ENCODE measurements around the gene LPP.
A peak's percentile ranks its signal among the peaks of the same experiment; 100 is the strongest.

The LPP gene

DNA sequence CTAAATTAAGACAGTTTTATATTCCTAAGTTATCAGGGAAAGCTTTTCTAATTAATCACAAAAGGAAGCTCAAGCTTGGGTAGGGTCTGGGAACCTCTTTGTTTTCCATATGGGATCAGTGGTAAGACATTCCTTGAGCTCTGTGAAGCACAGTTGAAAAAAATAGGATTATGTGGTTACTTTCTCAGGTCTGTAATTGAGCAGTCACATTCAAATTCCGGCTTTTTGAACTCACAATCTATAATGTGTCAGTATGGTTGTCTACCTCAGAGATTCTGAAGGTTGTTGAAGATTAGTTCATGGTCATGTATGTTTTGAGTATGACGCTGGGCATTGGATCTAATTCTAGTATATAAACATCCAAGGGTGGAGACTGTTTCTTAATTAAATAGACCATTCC lies 364.5 kb downstream of the LPP start:
- no peak for DNase-seq (ENCODE audit: low read depth)

DNA sequence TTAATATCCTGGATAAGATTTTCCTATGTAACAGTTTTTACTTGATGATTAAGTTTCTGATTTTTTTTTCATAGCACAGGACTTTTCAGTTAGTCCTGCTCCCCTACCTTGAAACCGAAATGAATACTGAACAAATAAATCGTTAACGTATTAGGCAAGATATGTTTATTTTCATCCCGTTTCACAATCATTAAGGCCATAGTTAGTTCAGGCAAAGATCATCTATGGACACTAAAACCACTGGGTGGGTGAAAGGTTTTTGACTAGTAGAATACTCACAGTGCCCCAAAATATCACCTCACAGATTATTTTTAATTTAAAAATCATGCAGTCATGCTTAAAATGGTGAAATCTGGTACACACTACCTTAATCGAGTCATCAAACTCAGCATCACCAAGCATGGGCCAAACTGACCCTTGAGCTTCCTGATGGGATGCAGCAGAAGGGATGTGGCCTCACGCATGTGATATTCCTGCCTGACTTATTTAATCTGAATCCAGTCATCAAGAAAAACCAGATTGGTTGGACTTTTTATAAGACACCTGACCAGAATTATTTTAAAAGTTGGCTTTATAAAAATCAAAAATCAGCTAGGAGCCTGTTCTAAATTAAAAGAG lies 365.0 kb downstream of the LPP start:
- no peak for DNase-seq (ENCODE audit: low read depth)

DNA sequence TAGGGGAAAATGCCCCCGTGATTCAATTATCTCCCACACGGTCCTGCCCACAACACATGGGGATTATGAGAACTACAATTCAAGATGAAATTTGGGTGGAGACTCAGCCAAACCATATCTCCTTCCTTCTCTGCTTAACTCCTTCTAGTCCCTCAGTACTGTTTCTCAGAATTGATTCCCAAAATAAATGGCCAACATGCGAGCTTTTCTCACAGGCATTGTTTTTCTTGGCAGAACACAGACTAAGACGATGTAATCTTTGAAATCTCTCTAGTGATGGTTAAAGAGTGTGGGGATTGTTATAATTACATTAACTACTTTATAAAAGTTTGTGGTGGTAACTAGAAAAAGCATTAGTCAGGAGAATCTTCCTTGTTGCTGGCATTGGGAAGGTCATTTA lies 366.5 kb downstream of the LPP start:
- DNase-seq (ENCODE audit: low read depth) = no peak

DNA sequence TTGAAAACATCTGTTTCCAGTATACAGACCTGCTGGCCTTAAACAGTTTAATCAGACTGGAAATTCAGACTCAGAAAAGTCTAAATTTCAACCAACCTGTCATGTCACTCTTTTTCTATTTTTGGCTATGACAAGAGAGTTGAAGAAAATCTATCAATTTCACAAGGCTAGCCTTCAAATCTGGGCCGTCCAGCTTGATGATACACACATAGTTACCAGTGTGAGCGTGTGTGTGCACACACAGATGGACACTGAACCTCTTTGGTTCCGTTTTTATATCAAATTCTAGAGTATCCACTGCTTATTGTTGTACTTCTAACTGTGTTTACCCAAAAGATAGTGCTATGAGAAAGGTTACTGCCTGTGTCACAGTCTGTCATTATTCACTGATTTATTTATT lies 368.2 kb downstream of the LPP start:
- no peak for DNase-seq (ENCODE audit: low read depth)

DNA sequence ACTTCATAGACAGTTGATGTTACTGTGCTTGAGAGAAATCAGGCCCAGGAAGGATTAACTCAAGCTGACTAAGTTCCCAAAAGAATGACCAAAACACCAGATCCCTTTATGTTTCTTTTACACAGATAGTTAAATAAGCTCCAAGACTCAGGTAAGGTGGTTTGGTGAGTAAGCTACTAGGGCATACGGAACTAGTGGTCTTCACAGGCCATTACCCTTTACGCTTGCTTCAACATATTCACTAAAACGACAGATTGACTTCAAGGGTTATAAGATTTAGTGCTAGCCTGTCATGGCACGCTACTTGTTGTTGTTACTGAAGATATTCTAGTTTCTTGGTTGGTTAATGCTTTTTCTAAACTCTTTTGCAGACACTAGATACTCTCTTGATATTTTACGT lies 369.3 kb downstream of the LPP start:
- DNase-seq (ENCODE audit: low read depth) = no peak

DNA sequence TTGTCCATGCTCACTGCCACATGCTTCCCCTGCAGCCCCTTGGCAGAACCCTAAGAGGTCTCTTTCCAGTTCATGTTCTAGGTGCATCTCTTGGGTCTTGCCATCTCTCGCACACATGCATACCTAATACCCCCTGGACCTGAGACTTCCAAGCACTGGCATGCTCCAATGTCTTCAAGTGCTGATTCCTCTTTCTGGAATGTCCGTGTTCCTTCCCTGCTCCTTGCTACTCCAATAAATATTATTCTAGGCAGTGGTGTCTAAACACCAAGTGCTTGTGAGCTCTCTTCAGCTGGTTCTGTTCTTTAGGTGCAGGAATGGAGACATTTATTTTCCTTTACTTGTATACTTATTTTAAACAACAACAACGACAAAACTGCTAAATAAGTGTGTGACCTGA lies 370.1 kb downstream of the LPP start:
- no peak for DNase-seq (ENCODE audit: low read depth)

DNA sequence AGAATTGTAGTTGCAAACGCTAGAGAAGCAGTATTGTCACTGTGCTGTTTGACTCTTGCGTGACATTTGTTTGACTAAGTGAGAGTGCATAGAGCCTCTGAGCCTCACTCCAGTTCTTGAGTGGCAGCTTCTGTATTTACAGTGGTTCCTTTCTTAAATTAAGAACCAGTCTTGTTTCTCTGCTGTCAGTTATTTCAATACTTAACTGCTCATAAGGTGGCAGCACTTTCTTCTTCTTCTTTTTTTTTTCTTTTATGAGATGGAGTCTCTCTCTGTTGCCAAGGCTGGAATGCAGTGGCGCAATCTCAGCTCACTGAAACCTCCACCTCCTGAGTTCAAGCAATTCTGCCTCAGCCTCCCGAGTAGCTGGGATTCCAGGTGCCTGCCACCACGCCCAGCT lies 372.1 kb downstream of the LPP start:
- DNase-seq (ENCODE audit: low read depth) = no peak

DNA sequence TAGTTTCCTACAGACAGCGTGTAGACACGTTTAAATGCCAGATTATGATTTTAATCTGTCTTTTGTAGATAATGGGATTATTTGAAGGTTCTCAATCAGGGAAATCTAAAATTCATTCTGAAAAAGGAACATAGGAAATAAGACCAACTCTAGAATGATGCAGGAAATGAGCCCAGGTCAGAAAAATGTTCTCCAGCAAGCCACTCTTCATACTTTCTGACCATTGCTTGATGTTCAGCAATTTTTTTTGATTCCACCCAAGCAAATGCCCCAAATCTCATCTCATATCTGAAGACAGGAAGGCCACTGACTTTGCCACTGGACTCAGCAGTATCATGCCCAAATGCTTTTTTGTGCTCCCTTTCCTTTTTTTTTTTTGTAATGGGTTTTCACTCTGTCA lies 373.4 kb downstream of the LPP start:
- DNase-seq (ENCODE audit: low read depth) = no peak

DNA sequence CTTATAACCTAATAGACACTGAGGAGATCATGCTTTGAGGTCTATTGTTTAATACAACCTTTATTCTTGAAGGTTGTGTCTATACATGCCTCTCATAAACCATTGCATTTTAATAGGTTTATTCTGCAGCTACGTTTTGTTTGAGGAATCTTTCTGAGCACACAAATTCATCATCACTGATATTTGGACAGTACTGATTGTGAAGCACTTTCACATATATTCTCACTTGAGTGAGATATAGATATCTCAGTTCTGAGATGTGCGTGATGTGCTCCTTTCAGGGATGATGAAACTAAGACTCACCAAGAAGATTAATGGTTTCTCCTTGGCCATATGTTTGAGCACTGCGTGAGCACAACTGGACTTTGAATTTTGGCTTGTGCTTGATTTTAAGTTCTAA lies 374.4 kb downstream of the LPP start:
- no peak for DNase-seq (ENCODE audit: low read depth)

DNA sequence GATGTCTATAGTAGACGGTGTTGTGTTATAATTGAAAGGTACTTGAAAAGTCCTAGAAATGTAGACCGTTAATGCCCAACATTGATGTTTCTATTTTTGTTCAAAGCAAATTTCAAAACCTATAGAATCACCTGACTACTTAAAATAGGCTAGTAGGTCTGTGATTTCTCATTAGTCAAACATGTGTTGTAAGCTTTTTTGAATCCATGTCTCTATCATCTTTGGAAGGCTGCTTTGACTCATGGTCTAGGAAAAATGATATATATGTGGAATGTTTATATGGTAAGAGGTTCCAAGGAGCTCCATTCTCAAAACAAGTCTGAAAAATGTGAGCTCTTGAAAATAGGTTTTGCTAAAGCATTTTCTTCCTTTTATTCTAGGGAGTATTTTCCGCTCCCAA lies 375.3 kb downstream of the LPP start:
- peak; percentile 40 for DNase-seq (ENCODE audit: low read depth)

DNA sequence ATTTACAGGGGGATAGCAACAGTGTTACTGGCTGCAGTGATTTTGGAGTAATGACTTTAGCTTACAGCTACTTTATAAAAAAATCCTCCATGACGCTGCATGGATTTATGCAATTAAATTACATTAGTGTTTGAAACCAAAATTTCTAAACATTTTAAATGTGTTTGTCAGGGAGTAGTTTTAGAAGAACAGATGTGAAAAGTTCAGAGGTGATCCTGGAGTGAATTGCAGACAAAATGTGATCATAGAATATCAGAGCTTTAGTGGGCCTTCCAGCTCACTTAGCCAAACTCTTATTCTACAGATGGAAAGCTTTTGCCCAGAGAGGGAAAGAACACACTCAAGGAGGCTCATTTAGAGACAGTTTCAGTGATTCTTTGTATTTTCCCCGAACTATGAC lies 376.3 kb downstream of the LPP start:
- no peak for DNase-seq (ENCODE audit: low read depth)

DNA sequence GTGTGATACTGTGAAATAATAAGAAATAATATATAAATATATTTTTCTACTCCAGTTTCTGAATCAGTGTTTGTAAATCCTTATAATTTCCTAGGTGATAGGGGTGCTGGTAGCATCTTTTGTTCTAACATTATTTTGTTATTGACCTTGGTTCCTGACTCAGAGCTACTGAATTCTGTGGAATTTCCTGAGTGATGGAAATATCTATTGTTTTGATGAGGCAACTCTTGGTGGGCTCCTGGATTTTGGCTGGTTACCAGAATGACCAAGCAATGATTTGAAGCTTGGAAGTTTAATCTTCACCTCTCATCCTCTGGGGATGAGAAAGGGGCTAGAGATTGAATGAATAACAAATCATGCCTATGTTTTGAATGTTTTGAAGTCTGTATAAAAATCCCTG lies 377.3 kb downstream of the LPP start:
- peak; percentile 74 for DNase-seq (ENCODE audit: low read depth)

DNA sequence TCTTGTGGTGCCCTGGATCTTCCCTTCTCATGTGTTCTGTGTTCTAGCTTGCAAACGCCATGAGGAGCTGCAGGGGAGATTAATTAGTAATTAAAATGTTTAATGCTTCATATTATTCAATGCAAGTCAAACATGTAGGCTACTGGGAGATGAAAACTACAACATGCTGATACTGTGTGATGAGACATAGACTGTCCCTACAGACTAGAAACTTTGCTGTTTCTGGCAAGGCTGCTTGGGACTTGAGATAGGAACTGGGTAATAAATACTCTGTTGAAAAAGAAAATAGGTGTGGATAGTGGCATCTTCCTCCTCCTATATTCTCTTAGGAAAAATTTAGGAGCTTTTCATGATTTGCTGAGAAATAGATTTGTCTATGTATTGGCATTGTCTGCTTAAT lies 379.2 kb downstream of the LPP start:
- DNase-seq (ENCODE audit: low read depth) = no peak

DNA sequence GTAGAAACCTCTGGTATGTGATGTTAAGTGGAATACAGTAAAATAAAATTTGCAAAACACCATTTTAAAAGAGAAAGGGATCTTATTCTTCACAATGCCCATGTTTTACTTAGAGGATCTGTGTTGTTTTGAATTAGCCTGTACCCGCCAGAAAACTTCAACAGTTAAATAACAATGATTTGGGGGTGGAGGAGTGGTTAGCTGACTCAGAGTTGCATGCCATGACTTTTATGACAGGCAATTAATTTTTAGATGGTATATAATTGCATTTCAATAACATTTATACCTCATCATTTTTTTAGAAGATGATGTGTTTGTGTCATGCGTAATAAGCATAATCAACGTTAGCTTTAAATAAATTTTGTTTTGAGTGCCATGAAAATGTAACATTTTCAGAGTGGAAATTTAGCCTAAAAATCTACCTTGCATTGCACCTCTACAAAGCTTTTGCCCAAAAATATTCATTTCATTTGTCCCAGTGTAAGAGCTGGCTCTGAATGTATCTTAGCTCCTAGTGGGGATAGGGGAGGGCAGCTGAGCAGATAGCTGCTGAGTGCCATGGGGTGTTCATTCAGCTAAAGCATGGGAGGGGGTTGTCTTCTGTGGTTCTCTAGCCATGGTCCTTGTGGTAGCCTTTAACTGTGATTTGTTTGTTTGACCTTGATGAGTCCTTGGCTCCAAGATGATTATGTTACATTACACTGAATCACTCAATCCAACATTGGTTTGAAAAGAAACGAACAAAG lies 379.8 kb downstream of the LPP start:
- no peak for DNase-seq (ENCODE audit: low read depth)

DNA sequence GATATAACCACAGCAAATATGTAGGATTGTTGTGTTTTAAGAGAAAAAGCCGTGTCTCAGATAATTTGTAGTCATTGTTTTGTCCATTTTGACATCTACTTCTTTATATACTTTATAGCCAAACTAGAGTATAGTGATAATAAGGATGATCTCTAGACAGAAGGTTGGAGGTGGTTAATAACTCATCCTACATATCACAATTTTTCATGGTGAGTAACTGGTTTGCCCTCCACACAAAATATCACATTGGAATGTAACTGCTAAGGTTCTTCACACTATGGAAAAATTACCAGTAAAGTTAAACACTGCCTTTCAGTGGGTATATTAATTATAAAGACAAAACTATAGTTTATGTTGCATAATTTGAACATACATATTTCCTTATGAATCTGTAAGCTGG lies 380.7 kb downstream of the LPP start:
- no peak for DNase-seq (ENCODE audit: low read depth)

DNA sequence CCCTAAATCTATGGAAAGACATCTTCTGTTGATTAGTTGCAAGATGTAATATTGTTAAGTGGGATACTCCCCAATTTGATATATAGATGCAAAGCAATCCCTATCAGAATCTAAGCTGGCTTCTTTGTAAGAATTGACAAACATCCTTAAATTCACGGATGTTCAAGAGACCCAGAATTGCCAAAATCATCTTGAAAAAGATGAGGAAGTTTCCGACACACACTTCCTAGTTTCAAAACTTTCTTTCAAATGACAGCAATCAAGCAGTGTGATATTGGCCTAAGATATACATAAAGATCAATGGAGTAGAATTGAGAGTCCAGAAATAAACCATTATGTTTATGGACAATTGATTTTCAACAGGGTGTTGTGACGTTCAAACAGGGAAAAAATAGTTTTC lies 383.6 kb downstream of the LPP start:
- DNase-seq (ENCODE audit: low read depth) = no peak

DNA sequence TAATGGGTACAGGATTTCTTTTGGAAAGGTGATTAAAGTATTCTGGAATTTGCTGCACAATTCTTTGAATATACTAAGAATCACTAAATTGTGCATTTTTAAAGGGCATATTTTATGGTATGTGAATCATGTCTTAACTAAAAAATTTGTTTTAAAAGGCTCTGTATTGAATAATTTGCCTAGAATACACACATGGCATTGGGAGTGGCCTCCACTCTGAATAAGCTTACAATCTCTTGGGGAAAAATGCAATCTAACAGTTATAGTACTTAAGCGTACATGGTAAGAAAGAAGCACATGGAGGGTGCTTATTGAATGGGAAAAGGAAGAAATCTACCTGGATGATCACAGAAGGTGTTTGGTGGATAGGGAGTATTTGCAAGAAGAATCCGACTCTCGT lies 385.1 kb downstream of the LPP start:
- DNase-seq (ENCODE audit: low read depth) = no peak

DNA sequence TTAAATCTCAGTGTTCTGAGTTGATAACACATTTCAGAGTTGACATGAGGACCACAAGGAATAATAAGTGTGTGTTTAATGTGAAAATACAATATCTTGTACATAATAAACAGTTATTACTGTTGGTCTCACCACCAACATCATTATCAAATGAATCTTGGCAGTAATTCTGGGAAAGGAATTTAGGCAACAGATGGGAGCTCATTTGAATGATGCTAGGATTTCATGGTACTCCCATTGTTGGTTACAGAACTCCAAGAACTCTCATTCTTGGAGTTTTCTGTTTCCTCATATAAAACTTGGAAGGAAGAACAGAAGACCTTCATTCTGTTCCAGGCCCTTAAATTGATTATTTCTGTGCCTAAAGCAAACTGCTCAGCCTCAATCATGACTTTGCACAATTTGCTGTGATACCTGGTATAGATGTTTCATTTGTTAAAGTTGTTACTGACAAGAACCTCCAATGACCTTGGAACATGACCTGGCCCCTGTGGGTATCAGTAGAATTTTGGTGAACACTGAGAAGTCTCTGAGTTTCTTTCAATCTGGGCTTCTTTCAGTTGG lies 385.8 kb downstream of the LPP start:
- no peak for DNase-seq (ENCODE audit: low read depth)

DNA sequence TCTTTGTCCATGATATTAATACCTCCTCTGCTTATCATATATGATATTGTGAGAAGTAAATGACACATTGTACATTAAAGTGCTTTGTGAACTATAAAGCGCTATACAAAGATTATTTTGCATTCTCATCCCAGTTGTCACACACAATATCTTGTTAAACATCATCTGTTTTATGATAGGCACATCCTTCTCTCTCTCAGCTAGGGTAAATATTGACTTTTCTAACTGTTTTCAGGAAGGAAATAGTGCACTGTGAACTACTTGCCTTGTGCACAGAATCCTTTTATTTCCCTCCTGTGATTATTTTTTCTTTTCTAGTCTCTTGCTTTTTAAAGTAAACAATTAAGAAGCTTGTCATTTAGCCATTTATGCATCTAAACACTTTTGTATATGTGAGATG lies 388.2 kb downstream of the LPP start:
- DNase-seq (ENCODE audit: low read depth) = no peak

DNA sequence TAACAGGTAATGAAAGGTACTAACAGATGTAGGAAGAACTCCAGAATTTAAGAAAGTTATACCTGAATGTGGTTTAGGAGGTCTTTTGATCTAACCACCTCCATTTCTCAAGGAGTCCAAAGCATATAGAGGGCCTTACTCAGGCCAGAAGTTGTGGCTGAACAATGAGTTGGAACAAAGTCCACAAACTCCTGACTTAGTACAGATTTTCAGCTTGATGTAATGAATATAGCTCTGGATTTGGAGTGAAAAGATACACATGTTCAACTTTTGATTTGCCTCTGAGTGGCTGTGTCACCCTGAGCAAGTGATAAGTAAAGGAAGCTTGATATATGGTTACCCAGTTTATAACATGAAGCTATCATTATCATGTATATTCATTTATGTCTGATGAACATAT lies 390.1 kb downstream of the LPP start:
- no peak for DNase-seq (ENCODE audit: low read depth)

DNA sequence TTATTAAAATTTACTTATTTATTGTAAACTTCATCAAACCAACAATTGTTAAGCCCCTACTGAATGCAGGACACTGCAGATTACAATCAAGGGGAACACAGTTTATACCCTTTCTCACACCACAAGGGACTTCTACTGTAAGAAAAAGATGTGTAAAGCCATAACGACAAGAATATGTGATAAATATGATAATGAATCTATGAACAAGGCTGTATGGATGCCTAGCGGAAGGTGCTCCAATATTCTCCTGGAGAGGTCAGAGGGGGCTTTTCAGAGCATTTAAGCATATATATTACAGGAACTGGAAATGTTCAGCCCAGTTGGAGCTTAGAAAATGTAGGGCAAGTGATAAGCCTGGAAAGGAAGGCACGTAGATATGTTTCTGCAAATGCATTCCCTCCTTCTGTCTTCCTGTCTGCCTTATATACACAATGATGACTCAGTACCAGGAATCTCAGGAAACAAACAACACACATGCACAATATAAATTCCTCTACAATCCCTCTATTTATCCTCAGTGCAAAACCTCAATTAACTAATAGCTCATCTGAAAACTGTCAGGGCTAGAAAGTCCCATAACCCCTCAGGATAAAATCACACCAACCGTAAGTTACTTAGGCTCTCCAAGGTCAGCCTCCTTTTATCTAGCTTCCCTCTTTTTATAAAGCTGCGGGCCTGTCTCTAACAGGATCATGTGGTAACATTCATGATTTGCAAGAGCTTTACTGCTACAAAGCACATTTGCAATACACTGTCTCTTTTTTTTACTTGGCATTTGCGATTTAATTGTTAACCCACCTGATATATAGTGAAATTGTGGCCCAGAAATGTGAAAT lies 393.1 kb downstream of the LPP start:
- peak; percentile 70 for DNase-seq (ENCODE audit: low read depth)

DNA sequence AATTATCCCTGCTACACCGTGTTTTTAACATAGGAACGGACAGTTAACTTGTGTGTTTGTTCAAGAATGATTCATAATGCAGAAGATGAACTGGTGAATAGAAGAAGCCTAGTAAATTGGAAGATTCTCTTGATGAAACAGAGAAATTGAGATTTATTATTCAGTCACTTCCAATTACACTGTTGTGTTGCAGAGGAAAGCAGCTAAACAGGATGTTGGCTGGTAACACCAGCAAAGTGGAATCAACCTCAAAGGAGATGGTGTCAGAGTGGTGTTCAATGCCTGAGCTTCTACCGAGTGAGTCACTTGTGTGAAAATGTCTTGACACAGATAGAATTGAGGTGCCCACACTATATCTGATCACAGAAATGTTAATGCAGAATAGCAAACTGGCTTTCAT lies 399.6 kb downstream of the LPP start:
- no peak for DNase-seq (ENCODE audit: low read depth)

DNA sequence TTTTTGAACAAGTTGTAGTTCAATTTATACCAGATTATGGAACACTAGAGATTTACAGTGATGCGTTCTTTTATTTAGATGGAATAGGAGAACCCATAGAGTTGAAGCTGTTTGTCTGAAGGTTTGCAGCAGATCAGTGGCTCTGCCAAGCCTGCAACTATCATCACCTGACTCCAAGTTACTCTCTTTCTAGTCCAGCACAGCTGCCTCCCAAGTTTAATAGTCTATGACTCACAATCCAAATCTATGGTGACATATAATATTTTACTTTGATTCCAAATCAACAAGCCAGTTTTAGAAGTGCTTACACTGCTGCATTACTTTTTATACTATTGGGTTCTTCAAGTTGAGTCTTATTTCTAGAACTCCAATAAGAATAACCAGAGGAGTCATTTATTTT lies 400.4 kb downstream of the LPP start:
- DNase-seq (ENCODE audit: low read depth) = no peak

All from non-pigmented ciliary epithelial cell (primary cell).